CD1c-positive myeloid dendritic cell (primary cell): Measurements from ENCODE around the gene OR1K1.
"Not testable (repeated sequence)": the region's sequence is repeated elsewhere in the genome, so short reads cannot be mapped to it uniquely, and the experiment has no call there.

Source experiments
- DNase-seq: peaks from one replicate; pipeline ENCODE4 v3.0.0-alpha.2; 2016; ENCODE audit errors: extremely low spot score

The OR1K1 gene, protein sequence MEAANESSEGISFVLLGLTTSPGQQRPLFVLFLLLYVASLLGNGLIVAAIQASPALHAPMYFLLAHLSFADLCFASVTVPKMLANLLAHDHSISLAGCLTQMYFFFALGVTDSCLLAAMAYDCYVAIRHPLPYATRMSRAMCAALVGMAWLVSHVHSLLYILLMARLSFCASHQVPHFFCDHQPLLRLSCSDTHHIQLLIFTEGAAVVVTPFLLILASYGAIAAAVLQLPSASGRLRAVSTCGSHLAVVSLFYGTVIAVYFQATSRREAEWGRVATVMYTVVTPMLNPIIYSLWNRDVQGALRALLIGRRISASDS

DNA sequence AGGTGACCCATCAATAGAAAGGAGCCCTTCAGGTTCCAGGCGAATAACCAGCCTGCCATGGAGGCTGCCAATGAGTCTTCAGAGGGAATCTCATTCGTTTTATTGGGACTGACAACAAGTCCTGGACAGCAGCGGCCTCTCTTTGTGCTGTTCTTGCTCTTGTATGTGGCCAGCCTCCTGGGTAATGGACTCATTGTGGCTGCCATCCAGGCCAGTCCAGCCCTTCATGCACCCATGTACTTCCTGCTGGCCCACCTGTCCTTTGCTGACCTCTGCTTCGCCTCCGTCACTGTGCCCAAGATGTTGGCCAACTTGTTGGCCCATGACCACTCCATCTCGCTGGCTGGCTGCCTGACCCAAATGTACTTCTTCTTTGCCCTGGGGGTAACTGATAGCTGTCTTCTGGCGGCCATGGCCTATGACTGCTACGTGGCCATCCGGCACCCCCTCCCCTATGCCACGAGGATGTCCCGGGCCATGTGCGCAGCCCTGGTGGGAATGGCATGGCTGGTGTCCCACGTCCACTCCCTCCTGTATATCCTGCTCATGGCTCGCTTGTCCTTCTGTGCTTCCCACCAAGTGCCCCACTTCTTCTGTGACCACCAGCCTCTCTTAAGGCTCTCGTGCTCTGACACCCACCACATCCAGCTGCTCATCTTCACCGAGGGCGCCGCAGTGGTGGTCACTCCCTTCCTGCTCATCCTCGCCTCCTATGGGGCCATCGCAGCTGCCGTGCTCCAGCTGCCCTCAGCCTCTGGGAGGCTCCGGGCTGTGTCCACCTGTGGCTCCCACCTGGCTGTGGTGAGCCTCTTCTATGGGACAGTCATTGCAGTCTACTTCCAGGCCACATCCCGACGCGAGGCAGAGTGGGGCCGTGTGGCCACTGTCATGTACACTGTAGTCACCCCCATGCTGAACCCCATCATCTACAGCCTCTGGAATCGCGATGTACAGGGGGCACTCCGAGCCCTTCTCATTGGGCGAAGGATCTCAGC is at the start of gene OR1K1:
TSS of gene OR1K1 (plus strand) at position 58 of the 995 bp plus-strand sequence. CDS start at position 58, 0 bp downstream.
- DNase-seq: no peak

DNA sequence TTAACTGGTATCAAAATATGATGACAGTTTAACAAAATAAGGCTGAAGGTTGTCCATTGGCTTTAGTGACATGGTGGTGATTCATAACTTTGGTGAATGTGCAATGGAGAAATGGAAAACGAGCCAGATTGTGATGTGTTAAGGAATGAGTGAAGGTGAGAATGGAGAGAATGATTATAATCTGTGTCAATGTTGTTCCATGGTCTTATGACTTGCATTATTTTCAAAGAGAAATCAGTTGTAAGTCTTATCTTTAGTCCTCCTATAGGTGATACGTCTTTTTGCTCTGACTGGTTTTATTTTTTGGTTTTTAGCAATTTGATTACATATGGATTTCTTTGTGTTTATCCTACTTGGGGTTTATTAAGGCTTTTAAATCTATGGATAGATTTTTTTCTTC is 45.1 kb upstream of the OR1K1 start:
- no peak for DNase-seq

GRCh38 chr9:122767817-122768216 is 32.1 kb upstream of the OR1K1 start:
- no peak for DNase-seq

- no peak for DNase-seq
These were observed 22.9 kb upstream of the OR1K1 start for GRCh38 chr9:122777052-122777451.

GRCh38 chr9:122777935-122778627 is 21.8 kb upstream of the OR1K1 start:
- DNase-seq: no peak

GRCh38 chr9:122779181-122779580 is 20.7 kb upstream of the OR1K1 start:
- DNase-seq: no peak

GRCh38 chr9:122780026-122780425 is 19.9 kb upstream of the OR1K1 start:
- no peak for DNase-seq

DNA sequence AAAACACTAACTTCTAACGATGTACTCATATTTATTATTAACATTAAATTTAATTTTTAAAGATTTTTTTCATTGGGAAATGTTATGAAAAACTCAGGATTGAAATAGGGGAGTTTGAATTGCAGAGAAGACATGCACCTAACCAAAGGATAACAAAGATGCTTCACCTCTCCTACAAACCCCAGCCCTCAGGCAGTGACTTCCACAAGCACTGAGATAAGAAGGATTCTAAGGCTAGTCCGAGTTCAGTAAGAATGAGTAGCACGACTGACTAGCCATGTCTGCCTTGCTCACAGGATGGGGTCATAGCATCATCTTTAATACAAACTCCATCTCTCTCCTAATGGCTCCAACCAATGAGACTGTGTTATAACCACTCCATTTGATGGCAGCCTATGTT is 18.3 kb upstream of the OR1K1 start:
- no peak for DNase-seq

- no peak for DNase-seq
These were observed 14.7 kb upstream of the OR1K1 start for GRCh38 chr9:122785269-122785668.

- no peak for DNase-seq
These were observed 13.6 kb upstream of the OR1K1 start for GRCh38 chr9:122786338-122786737.

DNA sequence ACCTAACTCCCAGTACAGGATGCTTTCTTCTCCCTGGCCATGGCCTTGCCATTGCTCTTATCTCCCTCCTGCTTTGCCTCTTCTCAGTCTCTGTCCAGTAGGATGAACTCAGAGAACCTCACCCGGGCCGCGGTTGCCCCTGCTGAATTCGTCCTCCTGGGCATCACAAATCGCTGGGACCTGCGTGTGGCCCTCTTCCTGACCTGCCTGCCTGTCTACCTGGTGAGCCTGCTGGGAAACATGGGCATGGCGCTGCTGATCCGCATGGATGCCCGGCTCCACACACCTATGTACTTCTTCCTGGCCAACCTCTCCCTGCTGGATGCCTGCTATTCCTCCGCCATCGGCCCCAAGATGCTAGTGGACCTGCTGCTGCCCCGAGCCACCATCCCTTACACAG is 11.1 kb upstream of the OR1K1 start, which contains the start of gene OR5C1:
TSS of gene OR5C1 (plus strand) at position 103 of the 400 bp plus-strand sequence. CDS start at position 103, 0 bp downstream.
- no peak for DNase-seq

- DNase-seq: no peak
These were observed 10.5 kb upstream of the OR1K1 start for GRCh38 chr9:122789256-122790046.

DNA sequence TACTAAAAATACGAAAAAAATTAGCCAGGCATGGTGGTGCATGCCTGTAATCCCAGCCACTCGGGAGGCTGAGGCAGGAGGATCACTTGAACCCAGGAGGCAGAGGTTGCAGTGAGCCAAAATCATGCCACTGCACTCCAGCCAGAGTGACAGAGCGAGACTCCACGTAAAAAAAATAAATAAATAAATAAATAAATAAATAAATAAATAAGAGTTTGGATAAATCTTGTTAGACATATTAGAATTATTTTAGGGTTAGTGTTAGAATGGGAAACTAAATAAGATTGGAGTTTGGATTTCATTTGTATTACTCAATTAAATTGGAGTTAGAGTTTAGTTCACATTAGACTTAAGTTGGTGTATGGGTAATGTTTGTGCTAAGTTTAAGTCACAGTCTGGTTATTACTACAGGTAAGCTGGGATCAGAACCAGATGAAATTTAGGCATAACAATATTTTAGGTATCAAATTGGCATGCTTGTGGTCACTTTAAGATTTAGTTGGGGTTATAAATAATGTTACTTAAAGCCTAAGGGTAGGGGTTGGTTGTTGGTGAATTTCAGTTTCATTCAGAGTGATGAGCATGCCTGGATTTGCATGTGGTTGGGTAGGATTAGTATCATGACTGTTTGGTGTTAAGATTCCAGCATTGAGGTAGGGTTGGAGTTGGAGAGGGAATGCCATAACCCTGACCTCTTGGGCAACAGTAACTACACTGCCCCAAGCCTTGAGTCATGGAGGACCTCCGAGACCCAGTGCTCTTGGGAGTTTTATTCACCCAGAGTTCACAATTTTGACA is 7.9 kb upstream of the OR1K1 start:
- no peak for DNase-seq

- DNase-seq: no peak
These were observed 2.4 kb upstream of the OR1K1 start for GRCh38 chr9:122797316-122798063.

DNA sequence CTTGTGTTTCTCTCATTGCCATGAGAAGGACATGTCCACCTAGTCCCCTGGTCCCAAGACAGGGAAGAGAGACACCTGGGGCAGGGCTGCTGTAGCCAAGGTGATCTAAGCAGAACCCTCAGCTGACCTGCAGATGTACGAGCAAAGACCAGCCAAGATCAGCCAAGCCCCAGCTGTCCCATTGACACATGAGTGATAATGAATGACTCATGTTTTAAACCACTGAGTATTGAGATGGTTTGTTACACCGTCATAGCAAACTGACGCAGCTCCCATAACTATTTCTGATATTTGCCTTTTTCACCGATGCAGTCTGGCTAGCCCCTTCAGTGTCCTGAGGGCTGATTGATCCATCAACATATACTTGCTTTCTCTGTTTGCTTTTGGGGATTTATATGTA is 6.7 kb downstream of the OR1K1 start:
- DNase-seq: no peak

GRCh38 chr9:122807271-122807900 is 7.5 kb downstream of the OR1K1 start:
- DNase-seq: peak; percentile 7

DNA sequence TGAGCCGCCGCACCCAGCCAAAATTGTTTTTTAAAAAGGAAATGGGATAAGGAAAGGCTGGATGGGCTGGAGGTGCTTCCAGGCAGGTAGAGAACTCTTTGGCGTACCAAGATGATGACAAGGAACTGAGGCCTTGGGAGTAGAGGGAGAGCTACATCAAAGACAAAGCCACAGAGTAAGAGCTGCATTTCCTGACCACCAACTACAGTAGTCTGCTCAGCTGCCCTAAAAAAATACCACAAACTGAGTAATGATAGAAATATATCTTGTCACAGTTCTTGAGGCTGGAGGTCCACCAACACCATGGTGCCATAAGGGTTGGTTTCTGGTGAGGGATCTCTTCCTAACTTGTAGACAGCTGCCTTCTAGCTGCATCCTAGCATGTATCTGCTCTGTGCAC is 8.2 kb downstream of the OR1K1 start:
- DNase-seq: no peak

GRCh38 chr9:122809261-122809660 is 9.3 kb downstream of the OR1K1 start:
- not testable (repeated sequence) for DNase-seq

GRCh38 chr9:122810306-122810946 is 10.5 kb downstream of the OR1K1 start:
- DNase-seq: peak; percentile 85
